ENCODE data around the gene PIRT.

GRCh38 chr17:10785295-10785694, 52.6 kb downstream of the PIRT start:
- TF ChIP-seq CTCF (conservative IDR thresholded peaks at IDR 0.05 in 1 of 2, IDR thresholded peaks at IDR 0.05 in 1 of 2; ENCODE audit: extremely low read depth in 1 of 2, insufficient read depth in 1 of 2, low read depth in 1 of 2, low read length in 2 of 2) = no peak
- no peak for TF ChIP-seq EZH2 (IDR thresholded peaks at IDR 0.05; ENCODE audit: borderline replicate concordance, low read length)

Measured in mammary epithelial cell (primary cell).